ENCODE data around the gene SH3RF2. TPM values are rescaled to one million over a fixed set of nuclear protein-coding genes. Genes with fewer than 3 reads are reported as not detected.
A peak's percentile ranks its signal among the peaks of the same experiment; 100 is the strongest.
"Not testable (repeated sequence)": the region's sequence is repeated elsewhere in the genome, so short reads cannot be mapped to it uniquely, and the experiment has no call there.

Gene SH3RF2
- 7.6 and 11.9 TPM in 2 replicates for total RNA-seq (2014; rRNA removed; shearing (Covaris generic))

GRCh38 chr5:145936401-145937131 is at the start of gene SH3RF2:
SH3RF2 (plus strand) TSS chr5:145936578; CDS start chr5:145937929, 1,351 bp downstream.
- DNase-seq (ENCODE audit: low read depth), result peak; percentile 90

GRCh38 chr5:145887217-145887616 is 49.2 kb upstream of the SH3RF2 start:
- peak; percentile 15 for DNase-seq (ENCODE audit: low read depth)

DNA sequence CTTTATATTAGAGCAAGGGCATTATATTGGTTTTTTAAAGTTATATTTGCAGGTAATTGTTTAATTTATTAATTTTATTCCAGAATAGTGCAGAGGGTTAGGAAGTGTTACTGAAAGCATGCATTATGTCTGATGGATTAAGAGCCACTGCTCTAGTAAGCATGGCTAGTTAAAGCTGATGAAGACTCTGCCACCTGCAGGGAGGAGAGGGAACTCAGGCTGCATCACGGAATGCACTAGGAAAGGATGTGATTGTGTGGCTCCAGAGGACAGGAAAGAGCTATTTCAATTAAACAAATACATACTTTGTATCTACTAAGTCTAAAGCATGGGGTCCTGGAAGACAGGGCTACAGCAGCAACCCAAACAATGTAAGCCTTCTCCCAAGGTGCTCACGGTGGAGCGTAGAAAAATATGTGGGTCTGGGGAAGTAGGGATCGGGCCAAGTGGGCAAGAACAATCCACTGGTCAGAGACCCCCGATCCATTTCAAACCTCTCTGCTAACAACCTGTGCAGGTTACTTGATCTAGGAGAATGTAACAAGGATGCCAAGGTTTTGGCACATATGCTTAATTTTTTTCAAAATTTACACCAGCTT is 48.3 kb upstream of the SH3RF2 start:
- DNase-seq (ENCODE audit: low read depth), result peak; percentile 63

DNA sequence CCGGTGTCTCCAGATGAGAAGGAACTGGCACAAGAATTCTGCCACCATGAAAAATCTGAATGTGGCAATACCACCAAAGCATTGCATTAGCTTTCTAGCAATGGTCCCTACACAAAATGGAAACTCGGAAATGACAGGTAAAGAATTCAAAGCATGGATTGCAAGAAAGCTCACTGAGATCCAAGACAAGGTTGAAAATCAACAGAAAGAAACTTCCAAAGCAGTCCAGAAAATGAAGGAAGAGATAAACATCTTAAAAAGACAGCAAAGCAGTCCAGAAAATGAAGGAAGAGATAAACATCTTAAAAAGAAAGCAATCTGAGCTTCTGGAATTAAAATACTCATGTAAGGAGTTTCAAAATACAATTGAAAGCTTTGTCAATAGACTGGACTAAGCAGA is 46.8 kb upstream of the SH3RF2 start:
- no peak for DNase-seq (ENCODE audit: low read depth)

- DNase-seq (ENCODE audit: low read depth), result not testable (repeated sequence)
Measured at GRCh38 chr5:145891378-145891777, 45.0 kb upstream of the SH3RF2 start.

DNA sequence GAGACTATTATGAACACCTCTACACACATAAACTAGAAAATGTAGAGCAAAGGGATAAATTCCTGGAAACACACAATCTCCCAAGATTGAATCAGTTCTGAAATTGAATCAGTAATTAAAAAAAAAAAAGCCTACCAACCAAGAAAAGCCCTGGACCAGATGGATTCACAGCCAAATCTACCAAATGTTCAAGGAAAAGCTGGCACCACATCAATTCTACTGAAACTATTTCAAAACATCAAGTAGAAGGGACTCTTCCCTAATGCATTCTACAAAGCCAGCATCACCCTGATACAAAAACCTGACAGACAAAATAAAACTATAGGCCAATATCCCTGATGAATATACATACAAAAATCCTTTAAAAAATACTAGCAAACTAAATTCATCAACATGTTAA is 38.2 kb upstream of the SH3RF2 start:
- DNase-seq (ENCODE audit: low read depth), result no peak

DNA sequence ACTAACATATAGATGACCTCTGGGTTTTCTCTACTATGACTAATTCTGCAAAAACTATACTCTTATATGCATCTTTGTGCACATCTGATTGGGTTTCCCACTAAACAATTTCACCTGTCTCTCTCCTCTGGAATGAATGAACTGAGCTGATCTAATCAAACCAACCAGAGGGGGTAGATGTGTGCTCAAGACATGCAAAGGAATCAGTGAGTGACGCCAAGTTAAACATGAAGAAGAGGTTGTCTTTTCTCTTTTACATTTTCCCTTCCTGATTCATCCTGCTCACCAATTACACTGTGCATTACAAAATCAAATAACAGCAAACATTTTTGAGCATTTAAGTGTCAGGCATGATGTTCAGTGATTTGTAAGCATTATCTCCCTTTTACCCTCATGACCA is 34.0 kb upstream of the SH3RF2 start:
- no peak for DNase-seq (ENCODE audit: low read depth)

GRCh38 chr5:145903113-145903512 is 33.3 kb upstream of the SH3RF2 start:
- DNase-seq (ENCODE audit: low read depth), result peak; percentile 7

DNA sequence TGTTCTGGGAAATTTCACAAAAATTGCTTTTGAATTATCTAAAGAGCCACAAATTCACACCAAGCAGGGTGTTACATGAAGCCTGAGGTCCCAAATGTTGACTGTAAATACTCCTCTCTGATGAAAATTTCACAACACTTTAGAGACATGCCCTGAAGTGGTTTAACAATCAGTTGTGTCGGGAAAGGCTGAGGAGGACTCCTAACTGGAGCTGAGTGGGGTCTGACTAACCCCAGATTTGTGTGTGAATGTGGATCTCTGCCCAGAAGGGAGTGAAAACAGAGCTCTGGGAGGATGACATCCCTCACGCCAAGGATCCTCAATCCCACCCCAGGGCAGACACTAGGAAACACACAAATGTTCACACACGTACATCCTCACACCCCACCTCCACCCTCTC is 32.5 kb upstream of the SH3RF2 start:
- peak; percentile 69 for DNase-seq (ENCODE audit: low read depth)

- no peak for DNase-seq (ENCODE audit: low read depth)
Measured at GRCh38 chr5:145904743-145905142, 31.6 kb upstream of the SH3RF2 start.

GRCh38 chr5:145906401-145906800 is 30.0 kb upstream of the SH3RF2 start:
- no peak for DNase-seq (ENCODE audit: low read depth)

- peak; percentile 15 for DNase-seq (ENCODE audit: low read depth)
Measured at GRCh38 chr5:145908206-145908960, 28.0 kb upstream of the SH3RF2 start.

- no peak for DNase-seq (ENCODE audit: low read depth)
Measured at GRCh38 chr5:145911164-145911563, 25.2 kb upstream of the SH3RF2 start.

- DNase-seq (ENCODE audit: low read depth), result no peak
Measured at GRCh38 chr5:145912019-145912418, 24.4 kb upstream of the SH3RF2 start.

GRCh38 chr5:145912594-145912993 is 23.8 kb upstream of the SH3RF2 start:
- DNase-seq (ENCODE audit: low read depth), result no peak

GRCh38 chr5:145913701-145914100 is 22.7 kb upstream of the SH3RF2 start:
- DNase-seq (ENCODE audit: low read depth), result no peak

DNA sequence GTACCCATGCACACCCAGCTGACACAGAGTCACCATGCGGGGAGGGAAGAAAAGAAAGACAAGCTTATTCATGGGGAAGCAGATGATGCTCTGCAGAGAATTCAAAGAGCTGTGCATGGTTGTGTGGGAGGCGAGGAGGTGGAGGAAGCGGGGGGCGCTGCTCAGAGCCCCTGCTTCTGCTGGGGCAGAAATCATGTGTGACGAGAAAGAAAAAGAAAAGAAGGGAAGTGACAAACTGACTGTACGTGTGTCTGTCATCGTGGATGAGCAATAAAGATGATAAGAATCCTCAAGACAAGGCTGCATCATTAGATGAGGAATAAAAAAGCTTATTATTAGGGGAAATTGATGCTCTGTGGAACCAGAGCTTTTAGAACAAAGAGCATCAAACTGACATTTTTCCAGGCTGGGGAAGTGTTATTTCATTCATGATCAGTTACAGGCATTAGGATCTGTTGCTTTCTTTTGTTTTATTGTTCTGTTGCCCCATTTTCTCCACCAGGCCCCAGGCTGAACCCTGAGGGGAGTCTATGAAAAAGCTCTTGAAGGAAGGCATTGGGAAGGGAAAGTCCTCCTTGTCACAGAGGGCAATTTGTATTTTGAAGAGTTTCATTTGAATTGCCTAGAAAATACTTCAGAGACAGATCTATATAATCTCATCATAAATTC is 20.3 kb upstream of the SH3RF2 start:
- no peak for DNase-seq (ENCODE audit: low read depth)

GRCh38 chr5:145917288-145917687 is 19.1 kb upstream of the SH3RF2 start:
- no peak for DNase-seq (ENCODE audit: low read depth)

- no peak for DNase-seq (ENCODE audit: low read depth)
Measured at GRCh38 chr5:145918397-145918796, 18.0 kb upstream of the SH3RF2 start.

GRCh38 chr5:145919413-145919812 is 17.0 kb upstream of the SH3RF2 start:
- no peak for DNase-seq (ENCODE audit: low read depth)

DNA sequence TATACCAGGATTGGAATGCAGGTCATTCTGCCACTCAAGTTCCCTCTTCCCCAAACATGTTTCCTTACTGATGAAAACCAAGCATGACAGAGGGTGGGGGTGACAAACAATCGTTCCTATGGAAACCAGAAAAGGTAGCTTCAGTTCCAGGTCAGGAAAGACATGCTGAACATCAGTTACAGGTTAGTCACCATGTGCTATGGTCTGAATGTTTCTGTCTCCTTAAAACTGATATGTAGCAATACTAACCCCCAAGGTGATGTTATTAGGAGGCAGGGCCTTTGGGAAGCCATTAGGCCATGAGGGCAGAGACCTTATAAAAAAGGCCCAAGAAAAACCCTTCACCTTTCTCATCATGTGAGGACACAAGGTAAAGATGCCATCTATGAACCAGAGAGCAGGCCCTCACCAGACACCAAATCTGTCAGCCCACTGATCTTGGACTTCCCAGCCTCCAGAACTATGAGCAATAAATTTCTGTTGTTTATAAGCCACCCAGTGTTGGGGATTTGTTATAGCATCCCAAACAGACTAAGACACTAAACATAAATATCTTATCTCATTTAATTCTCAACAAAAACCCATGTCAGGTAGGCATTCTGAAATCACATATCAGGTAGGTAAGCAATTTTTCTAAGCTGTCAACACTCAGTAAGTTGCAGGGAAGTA is 15.7 kb upstream of the SH3RF2 start:
- DNase-seq (ENCODE audit: low read depth), result peak; percentile 8

DNA sequence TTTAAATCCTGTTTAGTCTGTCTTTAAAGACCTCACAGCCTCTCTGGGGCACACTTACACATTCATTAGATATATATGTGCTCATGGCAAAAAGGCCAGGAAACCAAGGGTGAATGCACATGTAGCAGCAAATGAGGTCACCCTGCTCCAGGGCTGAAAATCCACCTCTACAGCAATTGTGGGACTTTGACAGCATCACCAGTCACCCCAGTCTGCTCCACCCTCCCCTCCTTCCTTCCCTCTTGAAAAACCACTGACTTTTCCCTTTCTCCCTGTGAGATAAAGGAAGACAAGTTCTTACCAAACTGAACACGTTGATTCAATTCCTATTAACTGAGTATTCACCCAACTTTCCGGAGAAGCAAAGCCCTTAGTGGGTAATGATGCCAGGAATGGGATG is 15.2 kb upstream of the SH3RF2 start:
- peak; percentile 84 for DNase-seq (ENCODE audit: low read depth)
